ENCODE measurements around the gene MCOLN1.
"Not testable (repeated sequence)": the region's sequence is repeated elsewhere in the genome, so short reads cannot be mapped to it uniquely, and the experiment has no call there.

Gene MCOLN1

GRCh38 chr19:7533925-7534480 lies 11.6 kb downstream of the MCOLN1 start:
- no peak for TF ChIP-seq CTCF (IDR thresholded peaks at IDR 0.05; ENCODE audit: low read depth, low read length)
- DNase-seq (ENCODE audit: extremely low read depth, low read depth): peak; percentile 60

- peak; percentile 37 for TF ChIP-seq CTCF (IDR thresholded peaks at IDR 0.05; ENCODE audit: low read depth, low read length)
- DNase-seq (ENCODE audit: extremely low read depth, low read depth): peak; percentile 70
Measured at GRCh38 chr19:7534531-7535046, 12.2 kb downstream of the MCOLN1 start.

- no peak for TF ChIP-seq CTCF (IDR thresholded peaks at IDR 0.05; ENCODE audit: low read depth, low read length)
- DNase-seq (ENCODE audit: extremely low read depth, low read depth): peak; percentile 82
Measured at GRCh38 chr19:7535047-7535997, 12.9 kb downstream of the MCOLN1 start, which contains the start of gene PNPLA6. Gene PNPLA6, plus strand, starts transcription at chr19:7535717. Its CDS starts 72 bp downstream, at chr19:7535789.

- DNase-seq (ENCODE audit: extremely low read depth, low read depth): no peak
- TF ChIP-seq CTCF (IDR thresholded peaks at IDR 0.05; ENCODE audit: low read depth, low read length): no peak
Measured at GRCh38 chr19:7535998-7536695, 13.7 kb downstream of the MCOLN1 start.

GRCh38 chr19:7538990-7539389 lies 16.6 kb downstream of the MCOLN1 start:
- DNase-seq (ENCODE audit: extremely low read depth, low read depth): not testable (repeated sequence)

- DNase-seq (ENCODE audit: extremely low read depth, low read depth): no peak
- no peak for TF ChIP-seq CTCF (IDR thresholded peaks at IDR 0.05; ENCODE audit: low read depth, low read length)
Measured at GRCh38 chr19:7539827-7540425, 17.5 kb downstream of the MCOLN1 start.

- no peak for DNase-seq (ENCODE audit: extremely low read depth, low read depth)
- TF ChIP-seq CTCF (IDR thresholded peaks at IDR 0.05; ENCODE audit: low read depth, low read length): no peak
Measured at GRCh38 chr19:7540761-7541474, 18.5 kb downstream of the MCOLN1 start.
